IMR-90 (cell line): ENCODE data around the gene SLC38A7. TPM values are rescaled to one million over a fixed set of nuclear protein-coding genes. Genes with fewer than 3 reads are reported as not detected.

Experiments used
- ATAC-seq: fragments of 200-7000 bp; cut with Tn5 transposase; 2 replicates; pipeline ENCODE4 v1.9.1; 2020; ENCODE audit warnings: low read depth, mild to moderate bottlenecking, moderate library complexity
- BruUV-seq: library from RNA; stranded (reverse); fragments of 400-500 nt; replicated peaks from 2 replicates; lab custom pipeline; 2021; lab: Mats Ljungman, UMichigan
- CTCF ChIA-PET: fragments of 300-600 bp; formaldehyde crosslinking; extraction: SDS; loops from one replicate; lab custom pipeline; 2021; ENCODE audit warnings: antibody characterized with exemption; lab: Yijun Ruan, JAX
- POLR2A ChIA-PET: fragments of 300-600 bp; sonication (Branson Sonifier 250); formaldehyde crosslinking; loops from one replicate; lab custom pipeline; 2022; ENCODE audit warnings: antibody characterized with exemption; ENCODE audit not compliant: unreplicated experiment; lab: Charles Lee
- DNase-seq: peaks from one replicate; pipeline ENCODE4 v3.0.0; 2013
- H2AFZ ChIP-seq: replicated peaks from 2 replicates; pipeline ENCODE3; 2013; ENCODE audit warnings: low read length, mild to moderate bottlenecking; ENCODE audit not compliant: poor library complexity
- H2AK5ac ChIP-seq: 2 replicates; pipeline ENCODE4 v1.6.1; 2013; ENCODE audit warnings: low read depth, low read length, inconsistent platforms
- H2AK9ac ChIP-seq: replicated peaks from 2 replicates; pipeline ENCODE3; 2013; ENCODE audit warnings: mild to moderate bottlenecking, low read depth, low read length, moderate library complexity; ENCODE audit not compliant: poor library complexity
- H2BK120ac ChIP-seq: 2 replicates; pipeline ENCODE4 v1.6.1; 2013; ENCODE audit warnings: low read depth, low read length, inconsistent platforms
- H2BK15ac ChIP-seq: 3 replicates; pipeline ENCODE4 v1.6.1; 2013; ENCODE audit warnings: low read depth, low read length, inconsistent platforms
- H2BK20ac ChIP-seq: 2 replicates; pipeline ENCODE4 v1.6.1; 2013; ENCODE audit warnings: low read depth, mild to moderate bottlenecking, inconsistent platforms, low read length, moderate library complexity
- H2BK5ac ChIP-seq: 2 replicates; pipeline ENCODE4 v1.6.1; 2013; ENCODE audit warnings: mild to moderate bottlenecking, low read depth, low read length, inconsistent platforms; ENCODE audit not compliant: poor library complexity, severe bottlenecking
- H3K14ac ChIP-seq: replicated peaks from 2 replicates; pipeline ENCODE4 v1.6.1; 2013; ENCODE audit warnings: low read depth, low read length, inconsistent platforms
- H3K18ac ChIP-seq: 2 replicates; pipeline ENCODE4 v1.6.1; 2013; ENCODE audit warnings: low read depth, low read length, control low read depth
- H3K23ac ChIP-seq: 2 replicates; pipeline ENCODE4 v1.6.1; 2013; ENCODE audit warnings: low read depth, low read length, inconsistent platforms
- H3K27ac ChIP-seq: 2 replicates; pipeline ENCODE4 v1.5.1; 2013; ENCODE audit warnings: mild to moderate bottlenecking, control low read depth, low read length; ENCODE audit not compliant: insufficient read depth
- H3K27me3 ChIP-seq: 2 replicates; pipeline ENCODE4 v1.6.1; 2013; ENCODE audit warnings: low read length; ENCODE audit not compliant: control insufficient read depth, insufficient read depth
- H3K36me3 ChIP-seq: 2 replicates; pipeline ENCODE4 v1.6.1; 2013; ENCODE audit warnings: low read length, mixed read lengths; ENCODE audit not compliant: control insufficient read depth, insufficient read depth
- H3K4ac ChIP-seq: 2 replicates; pipeline ENCODE4 v1.6.1; 2013; ENCODE audit warnings: low read depth, low read length, inconsistent platforms
- H3K4me1 ChIP-seq: 2 replicates; pipeline ENCODE4 v1.6.1; 2013; ENCODE audit warnings: low read length, mixed read lengths; ENCODE audit not compliant: control insufficient read depth, insufficient read depth
- H3K4me2 ChIP-seq: 2 replicates; pipeline ENCODE4 v1.6.1; 2013; ENCODE audit warnings: low read depth, mild to moderate bottlenecking, control low read depth, low read length, moderate library complexity
- H3K4me3 ChIP-seq: 2 replicates; pipeline ENCODE4 v1.5.1; 2013; ENCODE audit warnings: low read depth, mild to moderate bottlenecking, control low read depth, low read length, moderate library complexity; ENCODE audit not compliant: insufficient read depth
- H3K56ac ChIP-seq: 2 replicates; pipeline ENCODE4 v1.6.1; 2013; ENCODE audit warnings: low read length, inconsistent platforms; ENCODE audit not compliant: insufficient read depth; ENCODE audit errors: extremely low read depth
- H3K79me1 ChIP-seq, 2 experiments: 2 replicates each; pipeline ENCODE4 v1.6.1; 2013; ENCODE audit warnings: low read length in 2 of 2, inconsistent platforms in 1 of 2, low read depth in 1 of 2
- H3K9ac ChIP-seq: 2 replicates; pipeline ENCODE4 v1.6.1; 2013; ENCODE audit warnings: low read depth, low read length, control low read depth
- H3K9me1 ChIP-seq: 2 replicates; pipeline ENCODE4 v1.6.1; 2013; ENCODE audit warnings: low read length, inconsistent platforms; ENCODE audit not compliant: insufficient read depth
- H3K9me3 ChIP-seq: 2 replicates; pipeline ENCODE4 v1.6.1; 2013; ENCODE audit warnings: low read length; ENCODE audit not compliant: control insufficient read depth, insufficient read depth
- H4K20me1 ChIP-seq: 2 replicates; pipeline ENCODE4 v1.6.1; 2013; ENCODE audit warnings: low read length, inconsistent platforms; ENCODE audit not compliant: insufficient read depth
- H4K5ac ChIP-seq: 2 replicates; pipeline ENCODE4 v1.6.1; 2013; ENCODE audit warnings: mild to moderate bottlenecking, low read depth, low read length, control low read depth
- H4K8ac ChIP-seq, 2 experiments: 2 replicates each; pipeline ENCODE4 v1.6.1; 2013; ENCODE audit warnings: low read depth in 2 of 2, low read length in 2 of 2, control low read depth in 1 of 2, inconsistent platforms in 1 of 2
- H4K91ac ChIP-seq: 2 replicates; pipeline ENCODE4 v1.6.1; 2013; ENCODE audit warnings: low read depth, low read length, inconsistent platforms; ENCODE audit not compliant: insufficient read depth
- BHLHE40 ChIP-seq: fragments of 150-350 bp; IDR thresholded peaks from 2 replicates; pipeline ENCODE4 v1.6.1; 2016; ENCODE audit warnings: mild to moderate bottlenecking, low read depth, low read length
- CHD1 ChIP-seq: IDR thresholded peaks from 2 replicates; pipeline ENCODE4 v1.6.1; 2012; ENCODE audit warnings: low read depth, low read length, improper control_type of control experiment
- FOS ChIP-seq: fragments of 150-350 bp; IDR thresholded peaks from 2 replicates; pipeline ENCODE4 v1.6.1; 2016; ENCODE audit warnings: low read depth, low read length
- MAFK ChIP-seq: IDR thresholded peaks from 2 replicates; pipeline ENCODE4 v1.6.1; 2012; ENCODE audit warnings: low read depth, low read length, improper control_type of control experiment
- MAZ ChIP-seq: IDR thresholded peaks from 2 replicates; pipeline ENCODE4 v1.6.1; 2012; ENCODE audit warnings: low read depth, mild to moderate bottlenecking, low read length, improper control_type of control experiment, moderate library complexity, borderline replicate concordance
- POLR2A ChIP-seq: IDR thresholded peaks from 2 replicates; pipeline ENCODE4 v1.6.1; 2012; ENCODE audit warnings: mild to moderate bottlenecking, low read depth, low read length
- RCOR1 ChIP-seq: IDR thresholded peaks from 2 replicates; pipeline ENCODE4 v1.6.1; 2012; ENCODE audit warnings: mild to moderate bottlenecking, low read length, improper control_type of control experiment; ENCODE audit not compliant: insufficient replicate concordance
- RFX5 ChIP-seq: IDR thresholded peaks from 2 replicates; pipeline ENCODE4 v1.8.0; 2012; ENCODE audit warnings: low read depth, mild to moderate bottlenecking, low read length, moderate library complexity
- WGBS, 2 experiments: methylation state at CpG; one replicate each; pipeline versions ENCODE4 v1.1.5 to v1.1.7; 2013; ENCODE audit warnings: missing lambda C conversion rate in 2 of 2; ENCODE audit not compliant: insufficient read length in 1 of 2; ENCODE audit errors: extremely low coverage in 2 of 2; 5-methylcytosine and 5-hydroxymethylcytosine counted together
- dilution Hi-C: fragments of 300-500 bp; cut with HindIII; formaldehyde crosslinking; loops from one replicate; pipeline ENCODE4 v1.14.3; 2018; ENCODE audit warnings: low sequenced_read_pairs; ENCODE audit not compliant: unreplicated experiment
- in situ Hi-C: fragments of 300-500 bp; cut with MboI; formaldehyde crosslinking; loops from 3 replicates; pipeline ENCODE4 v1.14.3; 2019; ENCODE audit warnings: low sequenced_read_pairs, inconsistent platforms, mixed read lengths
- intact Hi-C: fragments of 100-400 bp; cut with micrococcal nuclease; formaldehyde crosslinking; loops from 2 replicates; pipeline ENCODE4 v1.10.0; 2022
- polyA plus RNA-seq, 3 experiments: library from polyadenylated mRNA; depleted of rRNA; stranded (reverse); fragments of >200 nt; gene quantifications; 2 replicates each; pipeline ENCODE4 v1.2.3, GENCODE V29; 2012; ENCODE audit warnings: low replicate concordance in 1 of 3
- total RNA-seq: library from RNA; depleted of rRNA; stranded (reverse); fragments of >200 nt; gene quantifications from 2 replicates; pipeline ENCODE4 v1.2.3, GENCODE V29; 2012
- TF ChIP-seq, protein P1 (sequence below): conservative IDR thresholded peaks from 2 replicates; pipeline ENCODE4 v1.5.1; 2012; ENCODE audit warnings: mild to moderate bottlenecking, low read depth, low read length, improper control_type of control experiment

Gene SLC38A7
- total and polyA plus RNA-seq, 2 of the 4 experiments (the other 2 are of a cell fraction): 14.7 to 16.4 TPM

DNA sequence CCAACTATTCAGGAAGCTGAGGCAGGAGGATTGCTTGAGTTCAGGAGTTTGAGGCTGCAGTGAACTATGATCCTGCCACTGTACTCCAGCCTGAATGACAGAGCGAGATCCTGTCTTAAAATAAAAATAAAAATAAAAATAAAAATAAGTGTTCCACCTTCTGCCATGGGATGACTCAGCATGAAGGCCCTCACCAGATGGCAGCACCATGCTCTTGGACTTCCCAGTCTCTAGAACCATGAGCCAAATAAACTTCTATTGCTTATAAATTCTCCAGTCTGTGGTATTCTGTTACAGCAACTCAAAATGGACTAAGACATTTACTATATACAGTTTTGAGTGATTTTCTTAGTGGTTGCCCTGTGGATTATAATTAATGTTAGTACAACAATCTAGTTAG lies 7.9 kb upstream of the SLC38A7 start:
- H3K79me1 ChIP-seq: no peaks in the 10 kb centered on the region
- ChIA-PET POLR2A (no interaction called here), CTCF (no interaction called here)
- no peak overlapping the region for H3K23ac ChIP-seq
- ATAC-seq (no peak), DNase-seq (no peak)
- H3K4me2 ChIP-seq: no peak overlapping the region
- no peak overlapping the region for H3K56ac ChIP-seq
- peaks cover 2% of the 10 kb centered on the region; the same call in 1 of the 2 replicates for H3K9me3 ChIP-seq
- dilution Hi-C loops (no loop called here), in situ Hi-C loops (no loop called here), intact Hi-C loops (no loop called here)
- no peak overlapping the region for H2BK5ac ChIP-seq
- no CpG with 5 or more reads among the region's 1 CpG for WGBS, 2 experiments
- no peaks in the 10 kb centered on the region; the same call in 1 of the 2 replicates for H3K27me3 ChIP-seq
- no peaks in the 10 kb centered on the region for H3K36me3 ChIP-seq
- no peak overlapping the region for H3K27ac ChIP-seq
- no peak overlapping the region for H4K8ac ChIP-seq
- H2BK15ac ChIP-seq: no peak overlapping the region
- no peak overlapping the region for H2AFZ ChIP-seq
- no peak overlapping the region for H2AK9ac ChIP-seq
- H2BK120ac ChIP-seq: no peak overlapping the region
- H3K4me3 ChIP-seq: no peak overlapping the region
- H3K9ac ChIP-seq: no peak overlapping the region
- H3K4me1 ChIP-seq: no peaks in the 10 kb centered on the region
- no peak overlapping the region for H3K14ac ChIP-seq
- no peaks in the 10 kb centered on the region for H4K20me1 ChIP-seq
- H4K5ac ChIP-seq: no peak overlapping the region
- no peaks in the 10 kb centered on the region for H3K9me1 ChIP-seq
- TF ChIP-seq RFX5 (no peak), POLR2A (no peak), CHD1 (no peak), MAFK (no peak), RCOR1 (no peak), FOS (no peak), BHLHE40 (no peak), MAZ (no peak)
- TF ChIP-seq, protein P1, sequence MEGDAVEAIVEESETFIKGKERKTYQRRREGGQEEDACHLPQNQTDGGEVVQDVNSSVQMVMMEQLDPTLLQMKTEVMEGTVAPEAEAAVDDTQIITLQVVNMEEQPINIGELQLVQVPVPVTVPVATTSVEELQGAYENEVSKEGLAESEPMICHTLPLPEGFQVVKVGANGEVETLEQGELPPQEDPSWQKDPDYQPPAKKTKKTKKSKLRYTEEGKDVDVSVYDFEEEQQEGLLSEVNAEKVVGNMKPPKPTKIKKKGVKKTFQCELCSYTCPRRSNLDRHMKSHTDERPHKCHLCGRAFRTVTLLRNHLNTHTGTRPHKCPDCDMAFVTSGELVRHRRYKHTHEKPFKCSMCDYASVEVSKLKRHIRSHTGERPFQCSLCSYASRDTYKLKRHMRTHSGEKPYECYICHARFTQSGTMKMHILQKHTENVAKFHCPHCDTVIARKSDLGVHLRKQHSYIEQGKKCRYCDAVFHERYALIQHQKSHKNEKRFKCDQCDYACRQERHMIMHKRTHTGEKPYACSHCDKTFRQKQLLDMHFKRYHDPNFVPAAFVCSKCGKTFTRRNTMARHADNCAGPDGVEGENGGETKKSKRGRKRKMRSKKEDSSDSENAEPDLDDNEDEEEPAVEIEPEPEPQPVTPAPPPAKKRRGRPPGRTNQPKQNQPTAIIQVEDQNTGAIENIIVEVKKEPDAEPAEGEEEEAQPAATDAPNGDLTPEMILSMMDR: no peak
- no peak overlapping the region for H3K4ac ChIP-seq
- no peak overlapping the region for H4K91ac ChIP-seq
- H3K18ac ChIP-seq: no peak overlapping the region
- H2AK5ac ChIP-seq: no peak overlapping the region
- BruUV-seq: no TSS peak
- no peak overlapping the region for H2BK20ac ChIP-seq
